Measurements from ENCODE around the gene EFCAB11.

DNA sequence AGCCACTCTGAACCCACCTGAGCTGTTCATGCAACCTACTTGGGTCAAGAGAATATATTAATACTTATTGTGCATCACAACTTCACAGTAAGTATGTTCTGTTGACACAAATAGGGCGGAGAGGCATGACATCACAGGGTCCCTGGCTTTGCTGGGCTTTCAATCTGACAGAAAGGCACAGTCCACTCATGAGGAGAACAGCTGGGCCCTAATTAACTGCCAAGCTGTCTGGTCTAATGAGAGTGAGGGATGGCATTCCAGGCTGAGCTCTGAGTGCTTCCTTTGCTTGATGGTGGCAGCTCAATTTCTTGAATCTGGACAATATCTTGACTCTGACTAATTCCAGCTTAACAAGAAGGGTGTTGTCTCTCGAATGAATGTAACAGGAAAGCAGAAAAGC is 2.0 kb downstream of the EFCAB11 start:
- TF ChIP-seq, protein P1, sequence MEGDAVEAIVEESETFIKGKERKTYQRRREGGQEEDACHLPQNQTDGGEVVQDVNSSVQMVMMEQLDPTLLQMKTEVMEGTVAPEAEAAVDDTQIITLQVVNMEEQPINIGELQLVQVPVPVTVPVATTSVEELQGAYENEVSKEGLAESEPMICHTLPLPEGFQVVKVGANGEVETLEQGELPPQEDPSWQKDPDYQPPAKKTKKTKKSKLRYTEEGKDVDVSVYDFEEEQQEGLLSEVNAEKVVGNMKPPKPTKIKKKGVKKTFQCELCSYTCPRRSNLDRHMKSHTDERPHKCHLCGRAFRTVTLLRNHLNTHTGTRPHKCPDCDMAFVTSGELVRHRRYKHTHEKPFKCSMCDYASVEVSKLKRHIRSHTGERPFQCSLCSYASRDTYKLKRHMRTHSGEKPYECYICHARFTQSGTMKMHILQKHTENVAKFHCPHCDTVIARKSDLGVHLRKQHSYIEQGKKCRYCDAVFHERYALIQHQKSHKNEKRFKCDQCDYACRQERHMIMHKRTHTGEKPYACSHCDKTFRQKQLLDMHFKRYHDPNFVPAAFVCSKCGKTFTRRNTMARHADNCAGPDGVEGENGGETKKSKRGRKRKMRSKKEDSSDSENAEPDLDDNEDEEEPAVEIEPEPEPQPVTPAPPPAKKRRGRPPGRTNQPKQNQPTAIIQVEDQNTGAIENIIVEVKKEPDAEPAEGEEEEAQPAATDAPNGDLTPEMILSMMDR (optimal IDR thresholded peaks at IDR 0.05 in 1 of 3, IDR thresholded peaks at IDR 0.05 in 1 of 3, conservative IDR thresholded peaks at IDR 0.05 in 1 of 3; ENCODE audit: extremely low read depth in 1 of 3, insufficient read depth in 2 of 3, low read length in 3 of 3): no peak
- no peak for TF ChIP-seq EZH2 (IDR thresholded peaks at IDR 0.05; ENCODE audit: low read length)
